ENCODE results near the gene TTC3. TPM values are rescaled to one million over a fixed set of nuclear protein-coding genes. Genes with fewer than 3 reads are reported as not detected.

TTC3 gene
- total and polyA plus RNA-seq, 9 of the 15 experiments (the other 6 are each of a cell fraction or from before 2014, with no cell fraction given) = 17.5 to 92.0 (median 59.5) TPM

DNA sequence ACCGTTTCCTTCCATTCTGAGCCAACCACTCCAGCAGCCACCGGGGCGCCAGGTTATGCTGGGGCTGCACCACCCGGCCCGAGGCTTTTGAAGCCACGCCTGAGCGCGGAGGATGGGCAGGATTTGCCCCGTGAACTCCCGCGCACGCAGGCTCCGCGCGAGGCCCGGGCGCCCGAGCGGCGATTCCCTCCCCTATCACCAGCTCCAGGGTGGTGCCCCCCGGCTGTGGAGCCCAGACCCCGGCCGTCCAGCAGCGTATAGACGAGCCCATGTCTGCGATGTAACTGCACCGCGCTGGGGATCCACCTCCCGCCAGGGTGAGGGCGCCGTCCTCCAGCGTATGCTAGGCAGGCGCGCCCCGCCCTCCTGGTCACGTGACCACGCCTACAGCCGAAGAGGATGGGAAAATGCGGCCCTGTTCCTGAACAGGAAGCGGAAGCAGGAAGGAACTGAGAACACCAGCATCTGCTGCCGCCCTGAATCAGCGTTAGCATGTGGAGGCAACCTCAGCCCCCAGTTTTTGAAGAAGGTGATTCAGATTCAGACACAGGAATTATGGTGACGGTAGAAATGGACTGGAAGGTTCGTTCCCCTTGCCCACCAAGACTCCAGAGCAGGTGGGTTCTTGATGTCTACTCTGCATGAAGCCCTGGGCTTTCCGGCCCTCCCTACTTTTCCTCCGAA lies 148.1 kb downstream of the TTC3 start:
- Histone ChIP-seq H3K9me3 (replicated peaks; ENCODE audit: control insufficient read depth, insufficient read depth, low read depth, low read length) (0 out of 2 replicates have a peak, but pooled peaks cover 7% of the 10 kb centered on the region), H3K4me2 (ENCODE audit: insufficient read depth, low read length) (peak overlapping the region; percentile 81), H2AFZ (ENCODE audit: low read depth, low read length) (peak overlapping the region; percentile 91), H3K9ac (ENCODE audit: insufficient read depth in 1 of 2, low read depth in 2 of 2, low read length in 2 of 2) (peak overlapping the region; percentile 64 to 84), H3K4me3 (peak overlapping the region; percentile 46), H3K27ac (ENCODE audit: extremely low read depth, low read depth, low read length) (peak overlapping the region; percentile 70), H4K20me1 (replicated peaks; ENCODE audit: control insufficient read depth, insufficient read depth, low read length) (no peaks in the 10 kb centered on the region), H3K4me1 (replicated peaks in 1 of 2; ENCODE audit: control insufficient read depth in 2 of 2, insufficient read depth in 2 of 2, low read length in 2 of 2) (peaks cover 0 to 12% of the 10 kb centered on the region in 2 experiments; a peak in 1 of 5 replicates), H3K36me3 (ENCODE audit: control insufficient read depth, insufficient read depth, low read length) (peaks cover 31% of the 10 kb centered on the region; the same call in 2 of the 3 replicates), H3K27me3 (ENCODE audit: control insufficient read depth in 2 of 2, insufficient read depth in 2 of 2, low read length in 2 of 2) (no peaks in the 10 kb centered on the region), H3K9me1 (ENCODE audit: control insufficient read depth, insufficient read depth, low read length) (no peaks in the 10 kb centered on the region), H3K79me2 (ENCODE audit: control insufficient read depth, insufficient read depth, low read length) (peaks cover 22% of the 10 kb centered on the region)
- DNase-seq (ENCODE audit: extremely low read depth in 1 of 4, low spot score in 3 of 4) (peak; percentile 90 to 94 (median 91)), ATAC-seq (peak; percentile 97), FAIRE-seq (peak; percentile 88)
- ChIA-PET POLR2A (interaction anchor here (0.6 to 0.7 kb wide), 2 partner anchors 244 to 347 kb away, joined by 3 read pairs; no protein-coding TSS in a partner anchor), CTCF (ENCODE audit: low intra/inter-chr PET ratio) (no interaction called here)
- intact Hi-C loops (cut with micrococcal nuclease) (loop anchor here (5.0 to 10.0 kb wide), 2 partner anchors 241 to 344 kb away; no protein-coding TSS in a partner anchor), in situ Hi-C loops (cut with MboI) (no loop called here)
- WGBS (ENCODE audit: insufficient coverage, low coverage, missing lambda C conversion rate) = 50% methylated on average over 46 of the region's 46 CpGs
- BruUV-seq (replicated peaks) = no TSS peak
- TF ChIP-seq HDAC2 (IDR thresholded peaks at IDR 0.05) (peak; percentile 31; the same call in 1 of the 2 replicates), ZNF76 (CRISPR knock-in tag; IDR thresholded peaks at IDR 0.05; ENCODE audit: borderline replicate concordance) (0 out of 2 replicates have a peak, but pooled peaks have one; percentile 67), ZNF133 (CRISPR knock-in tag; IDR thresholded peaks at IDR 0.05) (no peak), RB1 (IDR thresholded peaks at IDR 0.05; ENCODE audit: low read depth) (peak; percentile 84; the same call in 1 of the 2 replicates), NR1H2 (CRISPR knock-in tag; IDR thresholded peaks at IDR 0.05) (no peak), SMARCA4 (IDR thresholded peaks at IDR 0.05) (no peak), NR2C1 (IDR thresholded peaks at IDR 0.05) (0 out of 2 replicates have a peak, but pooled peaks have one; percentile 37), NR2C1 (tag; IDR thresholded peaks at IDR 0.05) (peak; percentile 17; the same call in 1 of the 2 replicates), MAX (CRISPR knock-in tag; IDR thresholded peaks at IDR 0.05) (peak; percentile 86), HES1 (IDR thresholded peaks at IDR 0.05; ENCODE audit: low read depth) (no peak)
- TF ChIP-seq, protein P1, sequence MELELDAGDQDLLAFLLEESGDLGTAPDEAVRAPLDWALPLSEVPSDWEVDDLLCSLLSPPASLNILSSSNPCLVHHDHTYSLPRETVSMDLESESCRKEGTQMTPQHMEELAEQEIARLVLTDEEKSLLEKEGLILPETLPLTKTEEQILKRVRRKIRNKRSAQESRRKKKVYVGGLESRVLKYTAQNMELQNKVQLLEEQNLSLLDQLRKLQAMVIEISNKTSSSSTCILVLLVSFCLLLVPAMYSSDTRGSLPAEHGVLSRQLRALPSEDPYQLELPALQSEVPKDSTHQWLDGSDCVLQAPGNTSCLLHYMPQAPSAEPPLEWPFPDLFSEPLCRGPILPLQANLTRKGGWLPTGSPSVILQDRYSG (tag; conservative IDR thresholded peaks at IDR 0.05; ENCODE audit: low read depth) = no peak
- TF ChIP-seq, protein P2, sequence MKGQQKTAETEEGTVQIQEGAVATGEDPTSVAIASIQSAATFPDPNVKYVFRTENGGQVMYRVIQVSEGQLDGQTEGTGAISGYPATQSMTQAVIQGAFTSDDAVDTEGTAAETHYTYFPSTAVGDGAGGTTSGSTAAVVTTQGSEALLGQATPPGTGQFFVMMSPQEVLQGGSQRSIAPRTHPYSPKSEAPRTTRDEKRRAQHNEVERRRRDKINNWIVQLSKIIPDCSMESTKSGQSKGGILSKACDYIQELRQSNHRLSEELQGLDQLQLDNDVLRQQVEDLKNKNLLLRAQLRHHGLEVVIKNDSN (CRISPR knock-in tag; IDR thresholded peaks at IDR 0.05) = peak; percentile 95
- TF ChIP-seq, protein P3, sequence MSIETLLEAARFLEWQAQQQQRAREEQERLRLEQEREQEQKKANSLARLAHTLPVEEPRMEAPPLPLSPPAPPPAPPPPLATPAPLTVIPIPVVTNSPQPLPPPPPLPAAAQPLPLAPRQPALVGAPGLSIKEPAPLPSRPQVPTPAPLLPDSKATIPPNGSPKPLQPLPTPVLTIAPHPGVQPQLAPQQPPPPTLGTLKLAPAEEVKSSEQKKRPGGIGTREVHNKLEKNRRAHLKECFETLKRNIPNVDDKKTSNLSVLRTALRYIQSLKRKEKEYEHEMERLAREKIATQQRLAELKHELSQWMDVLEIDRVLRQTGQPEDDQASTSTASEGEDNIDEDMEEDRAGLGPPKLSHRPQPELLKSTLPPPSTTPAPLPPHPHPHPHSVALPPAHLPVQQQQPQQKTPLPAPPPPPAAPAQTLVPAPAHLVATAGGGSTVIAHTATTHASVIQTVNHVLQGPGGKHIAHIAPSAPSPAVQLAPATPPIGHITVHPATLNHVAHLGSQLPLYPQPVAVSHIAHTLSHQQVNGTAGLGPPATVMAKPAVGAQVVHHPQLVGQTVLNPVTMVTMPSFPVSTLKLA (conservative IDR thresholded peaks at IDR 0.05) = peak; percentile 30 to 68; a peak in 2 of 4 replicates
